Lung microvascular endothelial cell (primary cell): Measurements from ENCODE around the gene ARHGDIG. TPM values are rescaled to one million over a fixed set of nuclear protein-coding genes. Genes with fewer than 3 reads are reported as not detected.
"Not testable (repeated sequence)": the region's sequence is repeated elsewhere in the genome, so short reads cannot be mapped to it uniquely, and the experiment has no call there.

Experiments
- DNase-seq, 2 donors: peaks; one replicate each; pipeline versions ENCODE4 v3.0.0 to v3.0.0-alpha.2; 2010; ENCODE audit warnings: low read depth in 2 of 2
- total RNA-seq: library from RNA; depleted of rRNA; stranded (reverse); fragments of >200 nt; gene quantifications from 2 replicates; pipeline ENCODE4 v1.2.1, GENCODE V29; 2014

ARHGDIG gene
- total RNA-seq = under 0.01 and 0.22 TPM in 2 replicates

DNA sequence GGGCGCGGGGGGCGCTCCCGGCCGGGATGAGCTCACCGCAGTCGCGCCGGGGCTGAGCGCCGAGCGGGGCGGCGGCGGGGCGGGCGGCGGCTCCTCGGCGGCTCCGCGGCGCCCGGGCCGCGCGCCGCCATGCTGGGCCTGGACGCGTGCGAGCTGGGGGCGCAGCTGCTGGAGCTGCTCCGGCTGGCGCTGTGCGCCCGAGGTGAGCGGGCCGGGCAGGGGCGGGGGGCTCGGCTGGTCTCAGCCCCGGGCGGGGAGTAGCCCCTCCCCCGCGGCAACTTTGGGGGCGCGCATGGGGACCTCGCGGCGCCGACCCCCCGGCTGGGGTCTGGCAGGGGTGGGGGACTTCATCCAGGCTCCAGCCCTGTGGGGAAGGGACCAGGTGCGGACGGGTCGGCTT lies at the start of gene ARHGDIG:
Gene ARHGDIG, plus strand, starts transcription at position 40 of the 400 bp plus-strand sequence. Its CDS starts 90 bp downstream, at position 130.
- no peak for DNase-seq

DNA sequence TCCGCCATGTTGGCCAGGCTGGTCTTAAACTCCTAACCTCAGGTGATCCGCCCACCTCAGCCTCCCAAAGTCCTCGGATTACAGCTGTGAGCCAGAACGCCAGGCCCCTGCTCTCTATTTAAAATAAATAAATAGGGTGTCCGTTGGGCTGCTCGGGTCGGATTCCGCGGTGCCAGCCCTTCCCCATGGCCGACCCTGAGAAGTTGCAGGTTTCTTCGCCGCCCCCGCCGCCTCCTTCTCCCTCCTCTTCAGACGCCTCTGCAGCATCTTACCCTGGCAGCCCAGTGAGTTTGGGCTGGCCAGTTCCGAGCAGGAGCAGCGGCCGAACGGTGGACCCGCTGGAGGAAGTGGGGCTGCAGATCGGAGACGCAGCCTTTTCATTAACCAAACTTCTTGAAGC lies 49.4 kb upstream of the ARHGDIG start:
- DNase-seq = no peak

DNA sequence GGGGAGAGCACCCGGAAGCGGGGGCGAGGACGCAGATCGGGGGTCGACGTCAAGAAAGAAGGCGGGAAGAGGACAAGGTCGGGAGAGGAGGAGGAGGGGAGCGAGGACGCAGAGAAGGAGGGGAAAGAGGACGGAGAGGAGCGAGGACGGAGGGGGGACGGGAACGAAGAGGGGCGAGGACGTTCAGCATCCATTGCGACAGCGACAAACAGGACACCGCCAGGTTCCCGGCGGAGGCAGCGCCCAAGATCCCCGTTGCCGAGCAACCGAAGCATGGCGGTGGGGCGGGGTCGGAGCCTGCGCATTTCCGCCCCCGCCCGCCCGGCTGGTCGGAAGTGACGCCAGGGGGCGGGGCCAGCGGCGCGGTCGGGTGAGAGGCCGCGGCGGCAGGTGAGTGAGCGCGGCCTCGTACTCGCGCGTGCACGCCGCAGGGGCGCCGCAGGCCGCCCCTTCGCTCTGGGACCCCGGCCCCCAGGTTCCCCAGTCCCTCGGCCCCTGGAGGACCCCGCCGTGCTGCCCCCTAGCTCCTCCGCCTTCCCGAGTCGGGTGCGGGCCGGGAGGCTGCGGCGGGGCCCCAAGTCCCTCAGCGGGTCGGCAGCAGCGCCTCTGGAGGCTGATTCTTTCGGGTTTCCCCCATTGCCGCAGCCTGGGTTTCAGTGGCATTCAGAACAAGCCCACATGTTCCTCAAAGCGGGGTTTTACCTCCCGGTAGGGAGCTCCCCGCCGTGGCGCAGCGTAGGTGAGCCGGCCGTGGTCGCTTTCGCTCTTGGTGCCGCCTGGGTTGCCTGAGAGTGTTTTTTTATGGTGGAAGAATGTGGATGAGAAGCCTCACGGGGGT lies 45.7 kb upstream of the ARHGDIG start, which contains the start of gene FAM234A:
Gene FAM234A, plus strand, starts transcription at position 354 of the 838 bp plus-strand sequence. CDS start 19,593 bp downstream, outside the sequence.
- peak; percentile 88 to 95 for DNase-seq

DNA sequence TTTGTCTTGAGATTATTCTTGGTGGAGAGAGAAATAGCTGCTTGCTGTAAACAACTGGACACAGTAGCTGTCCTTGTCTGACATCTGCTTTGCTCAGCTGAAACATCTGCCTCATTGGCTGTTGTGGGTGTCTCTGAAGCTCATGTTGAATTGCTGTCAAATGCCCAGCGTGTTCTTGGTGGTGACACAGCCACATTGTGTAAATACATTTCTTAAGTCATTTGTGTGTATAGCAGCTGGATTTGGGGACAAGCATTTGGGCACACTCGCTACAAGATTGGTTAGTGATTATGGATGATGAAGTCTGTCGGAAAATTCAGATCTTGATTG lies 40.5 kb upstream of the ARHGDIG start:
- DNase-seq = no peak

DNA sequence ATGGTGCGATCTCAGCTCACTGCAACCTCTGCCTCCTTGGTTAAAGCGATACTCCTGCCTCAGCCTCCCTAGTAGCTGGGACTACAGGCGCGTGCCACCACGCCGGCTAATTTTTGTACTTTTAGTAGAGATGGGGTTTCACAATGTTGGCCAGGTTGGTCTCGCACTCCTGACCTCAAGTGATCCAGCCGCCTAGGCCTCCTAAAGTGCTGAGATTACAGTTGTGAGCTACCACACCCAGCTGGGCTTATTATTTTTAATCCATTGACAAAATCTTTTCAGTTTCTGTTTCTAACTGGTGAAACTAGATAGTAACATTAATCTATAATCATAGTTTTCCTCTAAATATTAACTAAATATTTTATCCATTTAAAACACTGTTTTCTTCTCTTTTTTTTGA lies 39.8 kb upstream of the ARHGDIG start:
- no peak for DNase-seq

DNA sequence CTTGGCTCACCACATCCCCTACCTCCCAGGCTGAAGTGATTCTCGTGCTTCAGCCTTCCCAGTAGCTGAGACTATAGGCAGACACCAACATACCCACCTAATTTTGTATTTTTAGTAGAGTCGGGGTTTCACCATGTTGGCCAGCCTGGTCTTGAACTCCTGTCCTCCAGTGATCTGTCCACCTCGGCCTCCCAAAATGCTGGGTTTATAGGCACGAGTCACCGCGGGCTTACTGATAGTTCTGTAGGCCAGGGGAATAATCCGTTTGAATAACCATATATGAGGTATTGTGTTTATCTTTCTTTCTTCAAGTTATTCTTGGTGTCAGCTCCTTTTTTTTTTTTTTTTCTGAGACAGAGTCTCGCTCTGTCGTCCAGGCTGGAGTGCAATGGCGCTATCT lies 38.1 kb upstream of the ARHGDIG start:
- DNase-seq = no peak

DNA sequence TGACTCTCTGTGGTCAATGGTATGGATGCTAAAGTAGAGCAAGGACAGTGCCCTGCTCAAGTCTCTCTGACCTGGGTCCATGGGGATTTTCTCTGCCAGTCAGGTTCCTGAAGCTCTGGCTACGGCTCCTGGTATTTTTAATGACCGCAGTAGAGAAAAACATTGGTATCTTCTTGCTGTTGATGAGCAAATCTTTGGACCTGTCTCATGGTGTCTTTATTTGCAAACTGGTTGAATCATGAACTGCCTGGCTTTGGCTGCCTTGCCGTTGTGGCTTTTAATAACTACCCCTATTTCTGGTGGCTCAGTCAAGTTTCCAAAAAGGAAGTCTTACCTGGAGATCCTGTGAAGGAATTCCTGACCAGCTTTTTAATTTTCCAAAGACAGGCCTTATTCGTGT lies 37.0 kb upstream of the ARHGDIG start:
- no peak for DNase-seq

DNA sequence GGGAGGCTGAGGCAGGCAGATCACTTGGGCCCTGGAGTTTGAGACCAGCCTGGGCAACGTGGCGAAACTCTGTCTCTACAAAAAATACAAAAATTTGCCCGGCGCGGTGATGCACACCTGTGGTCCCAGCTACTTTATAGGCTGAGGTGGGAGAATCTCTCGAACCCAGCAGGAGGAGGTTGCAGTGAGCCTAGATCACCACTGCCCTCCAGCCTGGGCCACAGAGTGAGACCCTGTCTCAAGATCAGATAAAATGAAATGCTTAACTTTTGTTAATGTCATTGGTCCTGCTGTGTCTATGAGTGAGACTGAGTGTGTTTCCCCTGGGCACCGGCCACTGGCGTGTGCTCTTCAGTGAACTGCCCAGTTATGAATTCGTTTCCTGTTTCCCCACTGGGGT lies 35.3 kb upstream of the ARHGDIG start:
- DNase-seq = peak in 1 of 2 donors; percentile 15

DNA sequence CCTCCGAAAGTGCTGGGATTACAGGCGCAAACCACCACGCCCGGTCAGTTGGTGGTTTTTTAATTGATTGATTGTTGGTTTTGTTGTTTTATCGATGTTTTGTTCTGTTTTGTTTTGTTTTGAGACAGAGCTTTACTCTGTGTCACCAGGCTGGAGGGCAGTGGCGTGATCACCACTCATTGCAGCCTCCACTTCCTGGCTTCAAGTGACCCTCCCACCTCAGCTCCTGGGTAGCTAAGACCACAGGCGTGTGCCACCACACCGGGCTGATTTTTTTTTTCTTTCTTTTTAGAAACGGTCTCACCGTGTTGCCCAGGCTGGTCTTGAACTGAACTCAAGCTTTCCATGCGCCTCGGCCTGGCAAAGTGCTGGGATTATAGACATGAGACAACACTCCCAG lies 33.4 kb upstream of the ARHGDIG start:
- DNase-seq = no peak

DNA sequence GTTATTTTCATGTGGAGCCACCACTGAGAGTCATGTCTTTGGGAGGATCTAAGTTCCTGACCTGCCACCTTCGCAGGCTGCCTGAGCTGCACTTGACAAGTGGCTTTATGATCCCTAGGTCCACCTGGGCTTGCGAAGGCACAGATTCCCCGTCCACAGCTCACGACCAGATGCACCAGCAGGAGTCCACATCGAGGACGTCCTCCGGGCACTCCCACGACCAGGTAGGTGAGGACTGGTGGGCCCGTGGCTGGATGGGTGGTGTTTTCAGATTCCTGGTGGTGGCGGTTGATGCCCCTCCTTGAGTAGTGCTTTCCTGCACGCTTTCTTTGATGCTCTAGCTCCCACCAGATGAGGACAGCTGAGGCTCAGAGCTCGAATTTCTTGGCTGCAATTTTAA lies 31.0 kb upstream of the ARHGDIG start:
- DNase-seq = no peak

DNA sequence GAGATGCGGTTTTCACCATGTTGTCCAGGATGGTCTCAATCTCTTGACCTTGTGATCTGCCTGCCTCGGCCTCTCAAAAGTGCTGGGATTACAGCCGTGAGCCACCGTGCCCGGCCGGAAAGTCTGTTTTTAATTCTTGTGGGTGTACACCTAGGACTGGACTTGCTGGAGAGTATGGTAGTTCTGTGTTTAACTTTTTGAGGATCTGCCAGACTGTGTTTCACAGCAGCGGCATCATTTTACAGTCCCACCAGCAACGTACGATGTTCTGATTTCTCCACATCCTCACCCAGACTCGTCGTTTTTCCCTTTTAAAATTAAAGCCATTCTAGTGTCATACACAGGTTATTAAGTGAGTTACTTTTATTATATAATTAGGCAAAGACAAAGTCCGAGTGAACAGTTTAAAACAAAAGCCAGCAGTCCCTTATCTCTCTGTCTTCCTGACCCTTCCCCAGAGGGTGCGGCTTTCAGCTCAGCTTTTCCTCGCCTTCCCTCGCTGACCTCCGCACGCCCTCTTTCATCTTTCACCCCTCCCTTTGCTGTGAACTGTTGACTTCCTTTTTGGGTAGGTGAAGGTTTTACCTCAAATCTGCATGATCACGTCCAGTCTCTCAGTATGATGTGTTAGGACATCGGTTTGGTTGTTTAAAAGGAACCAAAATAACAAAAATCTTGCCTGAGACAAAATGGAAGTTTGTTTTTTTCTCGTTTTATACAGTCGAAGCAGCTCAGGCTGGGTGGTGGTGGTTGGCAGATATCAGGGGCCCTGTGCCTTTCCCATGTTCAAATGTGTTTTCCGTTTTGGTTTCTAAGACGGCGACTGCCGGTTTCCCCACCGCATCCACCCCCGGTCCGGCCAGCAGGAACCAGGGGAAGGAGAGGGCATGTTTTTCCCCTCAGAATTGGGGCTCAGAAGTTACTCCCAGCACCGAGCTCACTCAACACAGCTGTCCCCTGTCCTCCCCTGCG lies 27.7 kb upstream of the ARHGDIG start:
- peak in 1 of 2 donors; percentile 23 for DNase-seq

DNA sequence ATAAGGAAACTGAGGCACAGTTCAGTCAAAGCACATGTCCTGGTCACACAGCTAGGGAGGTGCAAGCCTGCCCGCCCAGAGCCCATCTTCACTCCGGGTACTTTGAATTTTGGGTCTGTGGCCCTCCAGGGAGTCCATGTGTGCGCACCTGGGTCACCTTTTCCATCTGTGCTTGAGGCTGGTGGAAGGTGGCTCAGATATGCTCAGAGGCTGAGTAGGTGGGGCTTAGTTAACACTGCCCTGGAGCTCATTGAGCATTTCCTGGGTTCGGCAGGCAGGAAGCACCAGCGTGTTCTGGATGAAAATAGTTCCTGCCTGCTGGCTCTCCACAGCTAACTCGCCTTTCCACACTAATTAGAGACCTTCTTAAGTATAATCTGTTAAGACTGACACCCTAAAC lies 26.6 kb upstream of the ARHGDIG start:
- peak in 1 of 2 donors; percentile 17 for DNase-seq

DNA sequence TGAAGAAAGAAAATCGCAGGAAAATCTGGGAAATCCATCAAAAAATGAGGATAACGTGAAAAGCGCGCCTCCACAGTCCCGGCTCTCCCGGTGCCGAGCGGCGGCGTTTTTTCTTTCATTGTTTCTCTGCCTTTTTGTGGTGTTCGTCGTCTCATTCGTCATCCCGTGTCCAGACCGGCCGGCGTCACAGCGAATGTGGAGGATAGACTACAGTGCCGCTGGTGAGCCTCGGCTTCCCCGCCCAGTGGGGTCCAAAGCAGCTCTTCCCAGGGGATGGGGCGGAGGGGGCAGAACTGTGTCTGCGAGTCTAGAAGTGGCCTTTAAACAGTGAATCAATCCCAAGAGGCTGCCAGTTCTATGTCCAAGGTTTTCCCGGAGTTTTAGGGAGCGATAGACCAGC lies 25.9 kb upstream of the ARHGDIG start:
- DNase-seq = no peak

DNA sequence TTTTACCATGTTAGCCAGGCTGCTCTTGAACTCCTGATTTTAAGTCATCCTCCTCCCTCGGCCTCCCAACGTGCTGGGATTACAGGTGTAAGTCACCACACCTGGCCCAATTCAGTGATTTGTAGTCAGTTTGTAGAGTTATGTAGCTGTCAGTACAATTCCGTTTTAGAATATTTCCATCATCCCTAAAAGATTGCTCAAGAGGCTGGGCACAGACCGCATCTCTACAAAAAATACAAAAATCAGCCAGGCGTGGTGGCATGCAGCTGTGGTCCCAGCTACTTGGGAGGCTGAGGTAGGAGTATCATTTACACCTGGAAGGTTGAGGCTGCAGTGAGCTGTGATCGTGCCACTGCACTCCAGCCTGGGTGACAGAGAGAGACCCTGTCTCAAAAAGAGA lies 25.2 kb upstream of the ARHGDIG start:
- DNase-seq = no peak

DNA sequence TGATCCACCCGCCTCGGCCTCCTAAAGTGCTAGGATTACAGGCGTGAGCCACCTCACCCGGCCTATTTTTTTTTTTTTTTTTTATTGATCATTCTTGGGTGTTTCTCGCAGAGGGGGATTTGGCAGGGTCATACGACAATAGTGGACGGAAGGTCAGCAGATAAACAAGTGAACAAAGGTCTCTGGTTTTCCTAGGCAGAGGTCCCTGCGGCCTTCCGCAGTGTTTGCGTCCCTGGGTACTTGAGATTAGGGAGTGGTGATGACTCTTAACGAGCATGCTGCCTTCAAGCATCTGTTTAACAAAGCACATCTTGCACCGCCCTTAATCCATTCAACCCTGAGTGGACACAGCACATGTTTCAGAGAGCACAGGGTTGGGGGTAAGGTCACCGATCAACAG lies 22.3 kb upstream of the ARHGDIG start:
- not testable (repeated sequence) for DNase-seq

DNA sequence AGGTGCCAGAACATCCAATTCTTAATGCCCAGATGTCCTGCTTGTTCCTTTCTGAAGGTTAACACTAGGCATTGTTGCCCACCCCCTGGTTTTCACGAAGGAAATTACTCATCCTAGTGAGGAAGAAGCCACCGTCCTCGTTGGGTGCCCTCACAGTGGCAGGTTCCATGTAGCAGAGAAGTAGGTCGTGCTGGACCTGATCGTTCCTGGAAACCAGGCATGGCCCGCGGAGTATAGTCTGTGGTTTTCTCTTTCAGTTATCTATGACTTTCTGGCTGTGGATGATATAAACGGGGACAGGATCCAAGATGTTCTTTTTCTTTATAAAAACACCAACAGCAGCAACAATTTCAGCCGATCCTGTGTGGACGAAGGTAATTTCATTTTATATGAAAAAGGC lies 21.2 kb upstream of the ARHGDIG start:
- no peak for DNase-seq

DNA sequence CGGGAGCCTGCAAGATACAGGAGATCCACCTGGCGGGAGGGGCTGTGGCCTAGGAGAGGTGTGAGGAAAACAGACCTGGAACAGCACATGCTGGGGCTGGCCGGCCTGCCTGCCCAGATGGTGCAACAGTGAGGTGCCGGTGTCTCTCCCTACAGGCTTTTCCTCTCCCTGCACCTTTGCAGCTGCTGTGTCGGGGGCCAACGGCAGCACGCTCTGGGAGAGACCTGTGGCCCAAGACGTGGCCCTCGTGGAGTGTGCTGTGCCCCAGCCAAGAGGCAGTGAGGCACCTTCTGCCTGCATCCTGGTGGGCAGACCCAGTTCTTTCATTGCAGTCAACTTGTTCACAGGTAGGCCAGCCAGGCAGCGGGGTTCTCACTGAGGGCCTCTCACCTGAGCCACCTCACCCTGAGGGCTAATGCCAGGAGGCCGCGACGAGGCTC lies 20.6 kb upstream of the ARHGDIG start:
- DNase-seq = no peak

DNA sequence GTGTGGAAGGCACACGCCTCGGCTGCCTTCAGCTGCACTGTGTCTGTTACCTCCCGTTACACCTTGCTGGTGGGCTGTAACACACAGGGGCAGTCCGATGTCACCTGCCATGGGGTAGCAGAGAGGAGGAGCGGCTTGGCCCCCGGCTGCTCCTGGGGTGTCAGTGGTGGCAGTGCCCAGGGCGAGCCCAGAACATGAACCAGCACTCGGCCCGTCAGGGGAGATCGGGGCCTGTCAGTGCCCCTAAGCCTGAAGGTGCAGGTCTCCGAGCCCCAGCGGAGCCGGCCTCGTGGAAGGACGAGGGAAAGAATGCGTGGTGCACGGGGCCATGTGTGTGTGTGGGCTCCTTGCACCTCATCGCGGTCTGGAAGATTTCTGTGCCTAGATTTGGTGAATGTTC lies 20.1 kb upstream of the ARHGDIG start:
- DNase-seq = no peak

DNA sequence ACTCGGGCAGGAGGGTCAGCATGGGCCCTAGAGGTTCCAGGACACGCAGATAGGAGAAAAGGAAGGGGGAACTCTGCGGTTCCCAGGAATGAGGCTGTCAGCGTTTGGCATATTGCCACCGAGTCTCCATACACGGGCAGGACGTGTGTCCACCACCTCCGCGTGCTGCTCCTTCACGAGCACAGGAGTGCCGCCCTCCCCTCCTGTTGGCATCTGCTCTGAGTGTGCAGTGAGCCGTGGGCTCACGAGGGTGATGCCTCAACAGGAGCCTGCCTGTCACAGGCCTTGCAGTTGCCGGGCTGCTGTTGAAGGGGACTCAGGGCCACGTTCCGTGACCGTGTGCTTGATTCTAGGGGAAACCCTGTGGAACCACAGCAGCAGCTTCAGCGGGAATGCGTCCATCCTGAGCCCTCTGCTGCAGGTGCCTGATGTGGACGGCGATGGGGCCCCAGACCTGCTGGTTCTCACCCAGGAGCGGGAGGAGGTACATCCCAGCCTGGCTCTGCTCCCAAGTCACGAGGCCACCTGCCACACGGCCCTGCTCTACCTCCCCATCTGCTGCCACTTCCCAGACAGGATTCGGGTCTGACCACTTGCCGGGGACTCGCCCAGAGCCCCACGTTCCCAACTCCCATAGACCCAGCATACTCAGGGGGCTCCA lies 19.2 kb upstream of the ARHGDIG start:
- DNase-seq = no peak

DNA sequence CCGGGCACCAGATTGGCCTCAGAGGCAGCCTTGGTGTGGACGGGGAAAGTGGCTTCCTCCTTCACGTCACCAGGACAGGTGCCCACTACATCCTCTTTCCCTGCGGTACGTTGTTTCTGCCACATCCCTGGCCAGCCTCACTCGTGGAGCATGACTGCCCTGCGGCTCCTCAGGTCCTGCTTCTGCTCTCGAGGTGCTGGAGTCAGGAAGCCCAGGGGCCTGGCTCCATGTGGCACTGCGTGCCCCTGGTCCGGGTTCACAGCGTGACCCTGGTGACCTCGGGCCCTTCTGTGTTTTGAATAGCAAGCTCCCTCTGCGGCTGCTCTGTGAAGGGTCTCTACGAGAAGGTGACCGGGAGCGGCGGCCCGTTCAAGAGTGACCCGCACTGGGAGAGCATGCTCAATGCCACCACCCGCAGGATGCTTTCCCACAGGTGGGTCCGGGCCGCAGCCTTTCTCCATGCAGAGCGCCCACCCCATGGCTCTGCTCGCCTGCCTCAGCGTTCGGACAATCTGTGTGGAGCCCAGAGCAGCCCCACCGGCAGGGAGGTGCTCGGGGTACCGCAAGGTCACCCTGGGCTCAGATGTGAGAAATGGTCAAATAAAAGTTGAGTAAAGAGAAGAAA lies 18.2 kb upstream of the ARHGDIG start:
- no peak for DNase-seq

DNA sequence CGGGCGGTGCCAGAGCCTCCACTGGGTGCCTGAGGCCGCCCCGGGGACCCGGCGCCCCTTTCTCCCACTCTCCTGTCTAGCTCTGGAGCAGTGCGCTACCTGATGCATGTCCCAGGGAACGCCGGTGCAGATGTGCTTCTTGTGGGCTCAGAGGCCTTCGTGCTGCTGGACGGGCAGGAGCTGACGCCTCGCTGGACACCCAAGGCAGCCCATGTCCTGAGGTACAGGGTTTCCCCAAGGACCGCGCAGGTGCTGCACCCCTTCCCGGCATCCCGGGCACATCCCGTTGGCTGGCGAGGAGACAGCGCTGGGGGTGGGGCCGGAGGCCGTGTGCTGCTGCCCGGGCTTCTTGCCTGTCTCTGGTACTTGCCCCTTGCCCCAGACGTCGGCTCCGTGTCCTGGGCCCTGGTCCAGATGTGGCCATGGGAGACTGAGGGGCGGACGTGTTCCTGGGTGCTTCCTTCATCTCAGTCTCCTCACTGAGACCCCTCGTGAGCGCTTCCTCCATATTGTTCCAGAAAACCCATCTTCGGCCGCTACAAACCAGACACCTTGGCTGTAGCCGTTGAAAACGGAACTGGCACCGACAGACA lies 17.1 kb upstream of the ARHGDIG start:
- DNase-seq = no peak
